ENCODE results near the gene CCDC134.

- TF ChIP-seq, protein P1, sequence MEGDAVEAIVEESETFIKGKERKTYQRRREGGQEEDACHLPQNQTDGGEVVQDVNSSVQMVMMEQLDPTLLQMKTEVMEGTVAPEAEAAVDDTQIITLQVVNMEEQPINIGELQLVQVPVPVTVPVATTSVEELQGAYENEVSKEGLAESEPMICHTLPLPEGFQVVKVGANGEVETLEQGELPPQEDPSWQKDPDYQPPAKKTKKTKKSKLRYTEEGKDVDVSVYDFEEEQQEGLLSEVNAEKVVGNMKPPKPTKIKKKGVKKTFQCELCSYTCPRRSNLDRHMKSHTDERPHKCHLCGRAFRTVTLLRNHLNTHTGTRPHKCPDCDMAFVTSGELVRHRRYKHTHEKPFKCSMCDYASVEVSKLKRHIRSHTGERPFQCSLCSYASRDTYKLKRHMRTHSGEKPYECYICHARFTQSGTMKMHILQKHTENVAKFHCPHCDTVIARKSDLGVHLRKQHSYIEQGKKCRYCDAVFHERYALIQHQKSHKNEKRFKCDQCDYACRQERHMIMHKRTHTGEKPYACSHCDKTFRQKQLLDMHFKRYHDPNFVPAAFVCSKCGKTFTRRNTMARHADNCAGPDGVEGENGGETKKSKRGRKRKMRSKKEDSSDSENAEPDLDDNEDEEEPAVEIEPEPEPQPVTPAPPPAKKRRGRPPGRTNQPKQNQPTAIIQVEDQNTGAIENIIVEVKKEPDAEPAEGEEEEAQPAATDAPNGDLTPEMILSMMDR (conservative IDR thresholded peaks at IDR 0.05): no peak
- TF ChIP-seq ZFX (IDR thresholded peaks at IDR 0.05): no peak
Measured at GRCh38 chr22:41841085-41841712, 40.7 kb downstream of the CCDC134 start.
